K562 (cell line): Measurements from ENCODE around the gene CDC6. TPM values are rescaled to one million over a fixed set of nuclear protein-coding genes. Genes with fewer than 3 reads are reported as not detected.
A peak's percentile ranks its signal among the peaks of the same experiment; 100 is the strongest.

ENCODE experiments used
- EGR1 ChIP-seq: fragments of 450-650 bp; conservative IDR thresholded peaks from 2 replicates; pipeline ENCODE4 v1.6.1; 2017; ENCODE audit warnings: mild to moderate bottlenecking
- ETV1 ChIP-seq: fragments of 450-650 bp; conservative IDR thresholded peaks from 2 replicates; pipeline ENCODE4 v1.6.1; 2016; ENCODE audit warnings: missing genetic modification characterization, control low read depth, low read depth, missing compliant biosample characterization
- ETV6 ChIP-seq, 3 experiments: fragments of 150-350 bp in 1 of 3; sonication (generic) in 1 of 3; formaldehyde crosslinking in 1 of 3; IDR thresholded peaks; 2 replicates each; pipeline versions ENCODE4 v1.6.1 to v1.8.0; 2014 to 2022; ENCODE audit warnings: borderline replicate concordance in 2 of 3, low read depth in 2 of 3, antibody characterized with exemption in 1 of 3, low read length in 1 of 3, mild to moderate bottlenecking in 1 of 3, missing genetic modification reagents in 1 of 3
- FOXA1 ChIP-seq: fragments of 450-650 bp; IDR thresholded peaks from 2 replicates; pipeline ENCODE4 v1.6.1; 2016; ENCODE audit warnings: mild to moderate bottlenecking, borderline replicate concordance
- HLTF ChIP-seq: fragments of 450-650 bp; IDR thresholded peaks from 2 replicates; pipeline ENCODE4 v1.6.1; 2016
- KAT8 ChIP-seq: fragments of 450-650 bp; IDR thresholded peaks from 2 replicates; pipeline ENCODE4 v1.6.1; 2016; ENCODE audit warnings: low read depth, mild to moderate bottlenecking
- KDM5B ChIP-seq: fragments of 200-600 bp; sonication (generic); IDR thresholded peaks from 2 replicates; pipeline ENCODE4 v1.6.1; 2012; ENCODE audit warnings: low read depth, mild to moderate bottlenecking, moderate library complexity, low read length, control low read depth, inconsistent platforms; ENCODE audit not compliant: insufficient replicate concordance
- OTX1 ChIP-seq: fragments of 450-650 bp; formaldehyde crosslinking; IDR thresholded peaks from 2 replicates; pipeline ENCODE4 v1.4.0; 2022; ENCODE audit warnings: mild to moderate bottlenecking
- RBM22 ChIP-seq: fragments of 200-400 bp; formaldehyde crosslinking; IDR thresholded peaks from 2 replicates; pipeline ENCODE4 v1.6.1; 2018; ENCODE audit warnings: low read length, low read depth; ENCODE audit not compliant: poor library complexity, severe bottlenecking
- RHOXF2B ChIP-seq: fragments of 250-450 bp; sonication (Bioruptor Pico); conservative IDR thresholded peaks from 2 replicates; pipeline ENCODE4 v1.5.1; 2021
- RNF2 ChIP-seq: sonication (generic); IDR thresholded peaks from 2 replicates; pipeline ENCODE4 v1.6.1; 2016
- SAFB ChIP-seq: fragments of 200-400 bp; formaldehyde crosslinking; IDR thresholded peaks from 2 replicates; pipeline ENCODE4 v1.6.1; 2017; ENCODE audit warnings: low read depth, low read length, borderline replicate concordance
- SAP30 ChIP-seq: fragments of 200-600 bp; sonication (generic); IDR thresholded peaks from 2 replicates; pipeline ENCODE4 v1.6.1; 2012; ENCODE audit warnings: borderline replicate concordance, low read depth, mild to moderate bottlenecking, moderate library complexity, low read length, control low read depth, inconsistent platforms; ENCODE audit not compliant: insufficient read depth, poor library complexity, severe bottlenecking
- TARDBP ChIP-seq: fragments of 450-650 bp; IDR thresholded peaks from 2 replicates; pipeline ENCODE4 v1.6.1; 2016
- ZFP30 ChIP-seq: fragments of 250-450 bp; sonication (Bioruptor Pico); IDR thresholded peaks from 2 replicates; pipeline ENCODE4 v1.8.0; 2022; ENCODE audit warnings: moderate library complexity, mild to moderate bottlenecking, inconsistent platforms, borderline replicate concordance
- ZFX ChIP-seq: sonication (generic); formaldehyde crosslinking; IDR thresholded peaks from 2 replicates; pipeline ENCODE4 v1.8.0; 2022; ENCODE audit warnings: mild to moderate bottlenecking, missing genetic modification reagents, moderate library complexity
- ZNF586 ChIP-seq: fragments of 450-650 bp; formaldehyde crosslinking; conservative IDR thresholded peaks from 2 replicates; pipeline ENCODE4 v1.4.0; 2020; ENCODE audit warnings: mild to moderate bottlenecking, moderate library complexity
- polyA plus RNA-seq, 8 experiments: library from polyadenylated mRNA; depleted of rRNA in 4 of 8; stranded (reverse) in 5 of 8; unstranded in 3 of 8; fragments of >200 nt; fragmentation: Nextera tagmentation in 2 of 8; fragmentation: Illumina TruSeq in 1 of 8; extraction: Ambion mirVana in 2 of 8; extraction: Trizol in 1 of 8; gene quantifications; 2 replicates each; pipeline versions ENCODE4 v1.2.1 to v1.2.3, GENCODE V29; 2011 to 2014; ENCODE audit warnings: inconsistent platforms in 1 of 8, missing spikeins in 1 of 8
- total RNA-seq, 7 experiments: library from RNA; depleted of rRNA in 6 of 7; stranded (reverse); fragments of >200 nt in 6 of 7; fragmentation: Illumina TruSeq in 2 of 7; extraction: Trizol in 2 of 7; gene quantifications; 2 replicates each; pipeline versions ENCODE4 v1.2.1 to v1.2.3, GENCODE V29; 2011 to 2021; ENCODE audit warnings: low replicate concordance in 1 of 7
- TF ChIP-seq, protein P1 (sequence below): sonication (generic); formaldehyde crosslinking; IDR thresholded peaks from 2 replicates; pipeline ENCODE4 v1.8.1; 2023; ENCODE audit warnings: mild to moderate bottlenecking, missing genetic modification reagents
- TF ChIP-seq, protein P2 (sequence below): sonication (generic); formaldehyde crosslinking; IDR thresholded peaks from 2 replicates; pipeline ENCODE4 v1.8.0; 2022; ENCODE audit warnings: mild to moderate bottlenecking, missing genetic modification reagents, borderline replicate concordance
- TF ChIP-seq, protein P3 (sequence below): fragments of 250-450 bp; sonication (Bioruptor Pico); IDR thresholded peaks from 2 replicates; pipeline ENCODE4 v1.4.0; 2020; ENCODE audit warnings: mild to moderate bottlenecking, moderate library complexity

The CDC6 gene
- total and polyA plus RNA-seq, 9 of the 15 experiments (the other 6 are each of a cell fraction or from before 2014, with no cell fraction given), result 29.6 to 141 (median 106) TPM

DNA sequence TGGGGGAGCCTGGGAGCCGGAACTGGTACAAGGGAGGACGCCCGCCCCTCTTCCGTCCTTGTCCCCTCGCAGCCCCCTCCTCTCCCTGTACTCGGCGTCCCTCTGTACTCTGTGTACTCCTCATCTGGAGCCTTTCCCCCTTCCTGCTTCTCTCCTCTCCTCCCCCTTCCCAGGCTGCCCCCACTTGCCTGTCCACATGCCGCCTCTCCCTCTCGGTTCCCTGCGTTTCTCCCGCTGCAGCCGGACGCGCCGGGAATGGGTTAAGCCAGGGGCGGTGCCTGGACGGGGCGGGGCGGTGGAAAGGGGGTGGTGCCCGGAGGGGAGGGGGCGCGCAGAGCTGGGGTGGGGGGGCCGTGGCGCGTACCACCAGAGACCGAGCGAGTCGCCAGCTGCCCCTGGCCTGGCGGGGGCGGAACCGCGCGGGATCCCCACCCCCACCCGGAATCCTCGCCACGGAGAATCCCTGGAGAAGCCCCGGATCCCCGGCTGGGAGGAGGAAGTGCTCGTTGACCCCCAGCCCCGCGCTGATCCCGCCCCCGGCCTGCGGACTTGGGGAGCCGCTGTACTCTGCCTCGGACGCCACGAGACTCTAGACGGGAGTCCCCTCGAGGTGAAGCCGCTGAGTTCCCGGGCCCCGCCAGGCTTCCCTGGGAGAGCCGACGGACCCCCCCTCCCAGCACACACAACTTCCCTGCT lies 54.3 kb downstream of the CDC6 start (continued):
- TF ChIP-seq, protein P1, sequence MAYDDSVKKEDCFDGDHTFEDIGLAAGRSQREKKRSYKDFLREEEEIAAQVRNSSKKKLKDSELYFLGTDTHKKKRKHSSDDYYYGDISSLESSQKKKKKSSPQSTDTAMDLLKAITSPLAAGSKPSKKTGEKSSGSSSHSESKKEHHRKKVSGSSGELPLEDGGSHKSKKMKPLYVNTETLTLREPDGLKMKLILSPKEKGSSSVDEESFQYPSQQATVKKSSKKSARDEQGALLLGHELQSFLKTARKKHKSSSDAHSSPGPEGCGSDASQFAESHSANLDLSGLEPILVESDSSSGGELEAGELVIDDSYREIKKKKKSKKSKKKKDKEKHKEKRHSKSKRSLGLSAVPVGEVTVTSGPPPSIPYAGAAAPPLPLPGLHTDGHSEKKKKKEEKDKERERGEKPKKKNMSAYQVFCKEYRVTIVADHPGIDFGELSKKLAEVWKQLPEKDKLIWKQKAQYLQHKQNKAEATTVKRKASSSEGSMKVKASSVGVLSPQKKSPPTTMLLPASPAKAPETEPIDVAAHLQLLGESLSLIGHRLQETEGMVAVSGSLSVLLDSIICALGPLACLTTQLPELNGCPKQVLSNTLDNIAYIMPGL (CRISPR knock-in tag), result no peak
- TF ChIP-seq FOXA1, result no peak
- TF ChIP-seq ETV6 (IDR thresholded peaks at IDR 0.05; ENCODE audit: borderline replicate concordance in 1 of 2, low read depth in 2 of 2, low read length in 1 of 2), result no peak
- TF ChIP-seq ETV6 (CRISPR knock-in tag; IDR thresholded peaks at IDR 0.05; ENCODE audit: borderline replicate concordance), result no peak
- no peak for TF ChIP-seq RNF2
- TF ChIP-seq SAP30, result no peak
- TF ChIP-seq TARDBP, result no peak
- TF ChIP-seq SAFB, result no peak
- TF ChIP-seq HLTF, result 0 out of 2 replicates have a peak, but pooled peaks have one; percentile 67
- TF ChIP-seq RBM22, result peak; percentile 49
- 0 out of 2 replicates have a peak, but pooled peaks have one; percentile 3 for TF ChIP-seq ZFX (CRISPR knock-in tag)
- TF ChIP-seq OTX1 (CRISPR knock-in tag), result 0 out of 2 replicates have a peak, but pooled peaks have one; percentile 36
- no peak for TF ChIP-seq EGR1
- peak; percentile 46 for TF ChIP-seq KDM5B
- TF ChIP-seq, protein P2, sequence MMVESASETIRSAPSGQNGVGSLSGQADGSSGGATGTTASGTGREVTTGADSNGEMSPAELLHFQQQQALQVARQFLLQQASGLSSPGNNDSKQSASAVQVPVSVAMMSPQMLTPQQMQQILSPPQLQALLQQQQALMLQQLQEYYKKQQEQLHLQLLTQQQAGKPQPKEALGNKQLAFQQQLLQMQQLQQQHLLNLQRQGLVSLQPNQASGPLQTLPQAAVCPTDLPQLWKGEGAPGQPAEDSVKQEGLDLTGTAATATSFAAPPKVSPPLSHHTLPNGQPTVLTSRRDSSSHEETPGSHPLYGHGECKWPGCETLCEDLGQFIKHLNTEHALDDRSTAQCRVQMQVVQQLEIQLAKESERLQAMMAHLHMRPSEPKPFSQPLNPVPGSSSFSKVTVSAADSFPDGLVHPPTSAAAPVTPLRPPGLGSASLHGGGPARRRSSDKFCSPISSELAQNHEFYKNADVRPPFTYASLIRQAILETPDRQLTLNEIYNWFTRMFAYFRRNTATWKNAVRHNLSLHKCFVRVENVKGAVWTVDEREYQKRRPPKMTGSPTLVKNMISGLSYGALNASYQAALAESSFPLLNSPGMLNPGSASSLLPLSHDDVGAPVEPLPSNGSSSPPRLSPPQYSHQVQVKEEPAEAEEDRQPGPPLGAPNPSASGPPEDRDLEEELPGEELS (CRISPR knock-in tag), result no peak
- no peak for TF ChIP-seq ZFP30 (CRISPR knock-in tag)
- TF ChIP-seq ETV1, result peak; percentile 35; the same call in 1 of the 2 replicates
- no peak for TF ChIP-seq ZNF586 (CRISPR knock-in tag)
- no peak for TF ChIP-seq KAT8
- no peak for TF ChIP-seq RHOXF2B (CRISPR knock-in tag)
- TF ChIP-seq, protein P3, sequence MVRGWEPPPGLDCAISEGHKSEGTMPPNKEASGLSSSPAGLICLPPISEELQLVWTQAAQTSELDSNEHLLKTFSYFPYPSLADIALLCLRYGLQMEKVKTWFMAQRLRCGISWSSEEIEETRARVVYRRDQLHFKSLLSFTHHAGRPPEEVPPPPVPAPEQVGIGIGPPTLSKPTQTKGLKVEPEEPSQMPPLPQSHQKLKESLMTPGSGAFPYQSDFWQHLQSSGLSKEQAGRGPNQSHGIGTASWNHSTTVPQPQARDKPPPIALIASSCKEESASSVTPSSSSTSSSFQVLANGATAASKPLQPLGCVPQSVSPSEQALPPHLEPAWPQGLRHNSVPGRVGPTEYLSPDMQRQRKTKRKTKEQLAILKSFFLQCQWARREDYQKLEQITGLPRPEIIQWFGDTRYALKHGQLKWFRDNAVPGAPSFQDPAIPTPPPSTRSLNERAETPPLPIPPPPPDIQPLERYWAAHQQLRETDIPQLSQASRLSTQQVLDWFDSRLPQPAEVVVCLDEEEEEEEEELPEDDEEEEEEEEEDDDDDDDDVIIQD (CRISPR knock-in tag), result no peak
